ENCODE measurements around the gene SYT4.

GRCh38 chr18:43283299-43283698 is 6.0 kb upstream of the SYT4 start:
- TF ChIP-seq CTCF (conservative IDR thresholded peaks at IDR 0.05; ENCODE audit: low read length) = no peak
- TF ChIP-seq EZH2phosphoT487 (IDR thresholded peaks at IDR 0.05; ENCODE audit: borderline replicate concordance) = no peak
